Activated naive CD4-positive, alpha-beta T cell treated with anti-CD3 and anti-CD28 coated beads, Interleukin-2, amount 50 U/mL, for 72 hours (primary cell): ENCODE data around the gene ATP5F1E. TPM values are rescaled to one million over a fixed set of nuclear protein-coding genes. Genes with fewer than 3 reads are reported as not detected.
"Not testable (repeated sequence)": the region's sequence is repeated elsewhere in the genome, so short reads cannot be mapped to it uniquely, and the experiment has no call there.

Experiments
- ATAC-seq, 2 donors: fragments of 150-1000 bp; cut with Tn5 transposase; 2 replicates each; pipeline ENCODE4 v1.10.0; 2021; ENCODE audit warnings: mild to moderate bottlenecking in 2 of 2, moderate library complexity in 2 of 2
- DNase-seq, 2 donors: peaks; one replicate each; pipeline ENCODE4 v3.0.0; 2021 to 2022; ENCODE audit warnings: low spot score in 2 of 2
- H3K27ac Mint-ChIP-seq, 2 donors: one replicate each; pipeline ENCODE4 v1.8.0; 2022; ENCODE audit warnings: mild to moderate bottlenecking in 2 of 2, mixed read lengths in 2 of 2
- H3K36me3 Mint-ChIP-seq, 2 donors: one replicate each; pipeline ENCODE4 v1.8.0; 2022; ENCODE audit warnings: mixed read lengths in 2 of 2
- H3K9me3 Mint-ChIP-seq, 2 donors: one replicate each; pipeline ENCODE4 v1.8.0; 2022; ENCODE audit warnings: mixed read lengths in 2 of 2
- total RNA-seq, 2 donors: library from RNA; stranded (reverse); gene quantifications; one replicate each; pipeline ENCODE4 v1.2.3, GENCODE V29; 2022

ATP5F1E gene
- total RNA-seq, 2 donors from 2014 or later, result 63.2 to 76.7 TPM

GRCh38 chr20:59047938-59048680, 16.0 kb upstream of the ATP5F1E start:
- H3K9me3 Mint-ChIP-seq, result no peaks in the 10 kb centered on the region
- peak overlapping the region in 1 of 2 donors; percentile 0 for H3K27ac Mint-ChIP-seq

DNA sequence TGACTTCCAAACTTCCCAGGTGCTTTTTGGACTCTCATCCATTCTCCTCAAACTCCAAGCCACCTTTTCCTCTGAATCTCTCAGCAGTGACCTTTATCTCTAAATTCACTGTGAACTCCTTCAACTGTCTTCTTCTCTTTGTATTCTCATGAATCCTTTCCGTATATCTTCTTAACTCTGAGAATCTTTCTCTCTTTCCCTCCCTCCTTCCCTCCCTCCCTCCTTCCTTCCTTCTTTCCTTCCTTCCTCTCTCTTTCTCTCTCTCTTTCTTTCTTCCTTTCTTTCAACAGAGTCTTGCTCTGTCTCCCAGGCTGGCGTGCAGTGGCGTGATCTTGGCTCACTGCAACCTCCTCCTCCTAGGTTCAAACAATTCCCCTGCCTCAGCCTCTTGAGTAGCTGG, 14.7 kb upstream of the ATP5F1E start:
- H3K9me3 Mint-ChIP-seq, result no peaks in the 10 kb centered on the region
- H3K36me3 Mint-ChIP-seq, result no peaks in the 10 kb centered on the region
- no peak overlapping the region for H3K27ac Mint-ChIP-seq
- no peak for DNase-seq
- no peak for ATAC-seq

More at GRCh38 chr20:59047938-59048680, 16.0 kb upstream of the ATP5F1E start:
- ATAC-seq (peak; percentile 62 to 93), DNase-seq (no peak)
- H3K36me3 Mint-ChIP-seq, result no peaks in the 10 kb centered on the region

DNA sequence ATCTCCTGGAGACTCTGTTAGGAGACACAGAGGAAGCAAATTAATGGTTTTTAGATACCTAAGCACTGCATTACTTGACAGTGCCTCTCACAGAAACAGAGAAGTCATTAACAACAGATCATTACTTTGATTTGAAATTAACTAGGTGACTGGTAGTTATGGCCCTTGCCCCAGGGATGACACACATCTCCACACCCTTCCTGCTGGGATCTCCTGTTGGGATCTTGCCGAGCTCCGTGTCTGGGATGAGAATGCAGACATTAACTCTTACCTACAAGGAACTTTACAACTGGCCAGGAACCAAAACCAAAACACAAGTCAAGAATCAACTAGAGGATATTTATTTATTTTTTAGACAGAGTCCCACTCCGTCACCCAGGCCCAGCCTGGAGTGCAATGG, 12.7 kb upstream of the ATP5F1E start:
- no peaks in the 10 kb centered on the region for H3K9me3 Mint-ChIP-seq
- H3K36me3 Mint-ChIP-seq, result peaks cover 11 to 19% of the 10 kb centered on the region in 2 donors
- ATAC-seq (no peak), DNase-seq (no peak)
- no peak overlapping the region for H3K27ac Mint-ChIP-seq

DNA sequence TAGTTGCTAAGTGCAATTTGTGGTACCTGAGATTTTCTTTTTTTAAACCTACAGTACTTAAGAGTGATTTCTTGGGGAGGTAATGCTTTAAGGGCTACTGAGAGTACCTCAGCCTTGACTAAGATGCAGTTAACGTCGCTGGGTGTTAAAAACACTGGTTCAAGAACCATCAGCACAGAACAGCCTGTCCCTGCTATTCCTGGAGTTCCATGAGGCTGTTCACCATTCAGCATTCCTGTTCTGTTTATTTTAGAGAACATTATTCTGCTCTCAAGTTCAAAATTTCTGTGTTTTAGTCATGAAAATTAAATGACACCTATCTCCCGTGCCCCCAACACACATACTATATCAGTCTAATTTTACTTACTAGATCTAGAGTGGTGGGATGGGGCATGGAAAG, 12.2 kb upstream of the ATP5F1E start:
- peaks cover 11 to 19% of the 10 kb centered on the region in 2 donors for H3K36me3 Mint-ChIP-seq
- H3K27ac Mint-ChIP-seq, result no peak overlapping the region
- DNase-seq (no peak), ATAC-seq (no peak)
- no peaks in the 10 kb centered on the region for H3K9me3 Mint-ChIP-seq

GRCh38 chr20:59043698-59044097, 11.6 kb upstream of the ATP5F1E start:
- DNase-seq (no peak), ATAC-seq (no peak)

GRCh38 chr20:59042796-59043631, 10.9 kb upstream of the ATP5F1E start:
- H3K36me3 Mint-ChIP-seq, result peaks cover 11 to 19% of the 10 kb centered on the region in 2 donors
- ATAC-seq, result peak; percentile 97 to 98
- H3K9me3 Mint-ChIP-seq, result no peaks in the 10 kb centered on the region
- DNase-seq, result peak; percentile 98
- H3K27ac Mint-ChIP-seq, result peak overlapping the region; percentile 91 to 93

More at GRCh38 chr20:59043698-59044097, 11.6 kb upstream of the ATP5F1E start:
- H3K9me3 Mint-ChIP-seq, result no peaks in the 10 kb centered on the region
- peaks cover 11 to 19% of the 10 kb centered on the region in 2 donors for H3K36me3 Mint-ChIP-seq
- H3K27ac Mint-ChIP-seq, result peak overlapping the region; percentile 90 to 91

DNA sequence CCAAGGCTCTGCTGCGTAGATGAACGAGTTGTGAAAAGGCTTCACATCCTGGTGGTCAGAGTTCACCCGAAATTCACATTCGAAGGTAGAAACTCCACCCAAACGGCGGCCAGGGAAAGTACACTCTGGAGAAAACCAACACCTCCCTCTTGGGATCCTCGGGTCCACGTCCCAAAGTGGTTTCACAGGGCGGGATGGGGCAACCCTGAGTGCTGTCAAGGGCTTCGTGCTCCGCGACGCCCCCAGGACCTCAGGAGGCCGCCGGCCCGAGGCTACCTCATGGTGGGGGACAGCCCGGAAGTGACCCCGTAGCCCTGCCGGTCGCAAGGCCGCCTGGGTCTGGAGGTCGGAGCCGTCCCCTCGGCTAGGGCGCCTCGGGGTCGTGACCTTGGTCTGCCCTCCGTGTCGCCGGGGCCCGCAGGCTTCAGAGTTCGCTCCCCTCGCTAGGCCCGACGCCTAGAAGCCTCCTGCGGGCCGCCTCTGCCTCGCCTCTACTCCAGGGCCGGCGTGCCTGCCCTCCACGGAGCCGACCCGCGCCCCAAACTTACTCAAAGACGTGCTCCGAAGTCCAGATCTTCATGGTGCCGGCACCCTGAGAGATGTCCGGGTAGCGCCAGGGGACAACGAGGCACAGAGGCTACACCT, 10.1 kb upstream of the ATP5F1E start, which contains the start of gene PRELID3B:
TSS of gene PRELID3B (minus strand) at position 636 of the 645 bp plus-strand sequence. CDS start at position 580, 56 bp downstream.
- Mint-ChIP-seq H3K27ac (peak within 1 kb of the TSS; percentile 91 to 93), H3K36me3 (peaks cover 11 to 19% of the 10 kb centered on the region in 2 donors), H3K9me3 (no peaks in the 10 kb centered on the region)
- peak; percentile 21 to 58 for DNase-seq
- peak; percentile 44 to 47 for ATAC-seq

- Mint-ChIP-seq H3K36me3 (peaks cover 19% of the 10 kb centered on the region in 2 donors), H3K27ac (peak overlapping the region; percentile 71 to 91)
- ATAC-seq, H3K9me3 Mint-ChIP-seq, DNase-seq: not testable (repeated sequence)
Measured at GRCh38 chr20:59041487-59041886, 9.4 kb upstream of the ATP5F1E start.

- H3K27ac Mint-ChIP-seq, result peak overlapping the region; percentile 17 to 91
- DNase-seq (no peak), ATAC-seq (no peak)
- H3K9me3 Mint-ChIP-seq, result no peaks in the 10 kb centered on the region
- peaks cover 21% of the 10 kb centered on the region in 2 donors for H3K36me3 Mint-ChIP-seq
Measured at GRCh38 chr20:59040667-59041066, 8.5 kb upstream of the ATP5F1E start.

DNA sequence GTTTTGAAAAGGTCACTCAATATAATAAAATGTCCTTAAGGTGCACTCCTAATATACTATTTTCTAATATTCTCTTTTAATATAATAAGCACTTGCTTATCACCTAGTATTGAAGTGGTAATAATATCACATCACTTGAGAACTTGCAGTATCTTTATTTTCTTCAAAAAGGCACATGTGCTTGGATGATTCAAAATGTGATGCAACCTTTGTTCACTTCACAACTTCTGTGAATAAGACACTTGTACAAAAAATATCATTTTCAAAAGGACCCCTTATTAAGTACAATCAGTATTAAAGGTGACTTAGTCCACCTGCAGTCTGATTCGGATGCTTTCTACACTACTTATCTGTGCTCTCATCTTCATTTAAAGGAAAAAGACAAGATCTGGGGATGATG, 7.1 kb upstream of the ATP5F1E start:
- no peak for DNase-seq
- H3K27ac Mint-ChIP-seq, result peak overlapping the region; percentile 85 to 91
- H3K9me3 Mint-ChIP-seq, result no peaks in the 10 kb centered on the region
- ATAC-seq, result no peak
- peaks cover 25% of the 10 kb centered on the region in 2 donors for H3K36me3 Mint-ChIP-seq

DNA sequence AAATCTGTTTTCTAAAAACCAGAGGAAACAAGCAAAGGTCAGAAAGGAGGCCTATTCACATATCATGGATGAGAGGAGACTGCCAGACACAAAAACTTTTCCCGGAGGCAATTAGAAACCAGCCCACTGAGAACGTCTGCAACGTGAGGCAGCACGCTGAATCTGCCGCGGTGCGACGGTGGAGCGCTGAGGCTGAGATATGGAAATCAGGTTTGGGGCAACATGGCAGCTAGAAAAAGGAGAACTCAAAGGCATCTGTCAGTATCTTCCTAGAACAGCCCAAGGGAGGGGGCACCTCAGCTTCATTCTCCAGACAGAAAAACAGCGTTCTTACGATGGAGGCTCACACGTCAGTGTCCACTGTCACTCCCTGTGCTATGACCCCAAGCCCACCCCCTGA, 5.3 kb upstream of the ATP5F1E start:
- Mint-ChIP-seq H3K9me3 (no peaks in the 10 kb centered on the region), H3K36me3 (peaks cover 25% of the 10 kb centered on the region in 2 donors), H3K27ac (no peak overlapping the region)
- ATAC-seq, result no peak
- no peak for DNase-seq

DNA sequence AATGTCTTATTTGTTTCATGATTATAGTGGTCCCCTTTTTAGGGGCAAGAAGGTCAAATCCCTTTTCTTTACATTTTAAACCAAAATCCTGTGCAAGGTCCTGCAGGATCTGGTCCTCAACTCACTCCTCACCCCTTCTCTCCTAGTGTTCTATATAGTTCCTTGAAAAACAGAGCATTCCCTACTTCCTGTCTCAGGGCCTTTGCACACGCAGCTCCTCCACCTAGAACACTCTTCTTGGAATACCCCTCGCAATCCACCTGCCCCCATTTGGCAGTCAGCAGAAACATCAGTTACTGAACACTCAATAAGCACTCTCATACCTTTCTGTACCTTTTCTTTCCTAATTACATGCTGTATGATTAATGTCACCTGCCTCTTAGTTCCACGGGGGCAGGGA, 3.2 kb upstream of the ATP5F1E start:
- ATAC-seq (no peak), DNase-seq (no peak)
- no peaks in the 10 kb centered on the region for H3K9me3 Mint-ChIP-seq
- H3K36me3 Mint-ChIP-seq, result peaks cover 25 to 26% of the 10 kb centered on the region in 2 donors
- H3K27ac Mint-ChIP-seq, result no peak overlapping the region

DNA sequence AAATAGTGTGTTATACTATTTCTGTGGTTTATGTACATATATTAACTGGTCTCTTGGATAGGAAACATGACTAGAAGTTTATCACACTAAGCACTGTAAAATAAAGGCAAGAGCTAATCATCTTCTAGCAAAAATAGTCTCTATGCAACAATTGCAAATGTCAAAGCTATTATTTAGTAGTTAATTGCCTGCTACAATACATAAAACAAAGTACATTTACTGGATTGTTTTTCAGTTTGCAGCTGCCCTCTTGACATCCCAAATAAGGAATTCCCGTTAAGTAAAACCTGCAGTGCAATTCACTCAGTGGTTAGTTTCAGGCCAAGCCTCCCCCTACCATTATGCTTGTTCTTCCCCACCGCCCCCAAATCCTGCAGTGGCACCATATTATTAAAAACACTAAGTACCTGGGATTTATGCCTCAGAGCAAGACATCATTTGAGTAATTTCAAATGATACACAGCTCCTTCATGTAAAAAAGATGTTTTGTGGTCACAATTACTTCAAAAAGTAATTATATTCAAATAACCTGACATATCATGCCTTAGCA, 1.6 kb upstream of the ATP5F1E start:
- H3K36me3 Mint-ChIP-seq, result peaks cover 27 to 36% of the 10 kb centered on the region in 2 donors
- peak overlapping the region in 1 of 2 donors; percentile 39 for H3K27ac Mint-ChIP-seq
- DNase-seq (no peak), ATAC-seq (no peak)
- no peaks in the 10 kb centered on the region for H3K9me3 Mint-ChIP-seq

DNA sequence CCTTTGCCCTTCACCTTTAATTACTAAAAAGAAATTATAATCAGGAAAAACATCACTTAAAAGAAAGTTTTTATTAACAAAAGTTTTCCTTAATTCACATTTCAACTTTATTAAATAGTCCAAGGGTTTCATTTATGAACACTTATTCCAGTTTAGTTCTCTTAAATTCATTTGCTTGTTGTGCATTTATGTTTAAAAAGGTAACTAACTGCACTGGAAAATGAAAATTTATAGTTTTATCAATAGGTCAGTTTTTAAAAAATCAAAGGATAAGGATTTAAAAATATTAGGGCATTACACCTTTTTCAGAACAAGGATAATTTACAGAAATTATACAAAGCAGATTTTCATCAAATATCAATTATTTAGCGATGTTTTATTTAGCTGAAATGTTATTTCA, 958 bp upstream of the ATP5F1E start:
- ATAC-seq, result no peak
- no peak for DNase-seq
- H3K9me3 Mint-ChIP-seq, result no peaks in the 10 kb centered on the region
- peak overlapping the region; percentile 88 to 94 for H3K27ac Mint-ChIP-seq
- H3K36me3 Mint-ChIP-seq, result peaks cover 27 to 41% of the 10 kb centered on the region in 2 donors

- no peak for ATAC-seq
- no peaks in the 10 kb centered on the region for H3K9me3 Mint-ChIP-seq
- H3K27ac Mint-ChIP-seq, result peak overlapping the region; percentile 88 to 94
- DNase-seq, result no peak
- peaks cover 29 to 43% of the 10 kb centered on the region in 2 donors for H3K36me3 Mint-ChIP-seq
Measured at GRCh38 chr20:59032713-59033059, 551 bp upstream of the ATP5F1E start.

- peak overlapping the region; percentile 33 to 94 for H3K27ac Mint-ChIP-seq
- DNase-seq (no peak), ATAC-seq (peak in 1 of 2 donors; percentile 12)
- peaks cover 39 to 45% of the 10 kb centered on the region in 2 donors for H3K36me3 Mint-ChIP-seq
- no peaks in the 10 kb centered on the region for H3K9me3 Mint-ChIP-seq
Measured at GRCh38 chr20:59031564-59032022, 542 bp downstream of the ATP5F1E start.
